ENCODE measurements around the gene SUPT4H1.

DNA sequence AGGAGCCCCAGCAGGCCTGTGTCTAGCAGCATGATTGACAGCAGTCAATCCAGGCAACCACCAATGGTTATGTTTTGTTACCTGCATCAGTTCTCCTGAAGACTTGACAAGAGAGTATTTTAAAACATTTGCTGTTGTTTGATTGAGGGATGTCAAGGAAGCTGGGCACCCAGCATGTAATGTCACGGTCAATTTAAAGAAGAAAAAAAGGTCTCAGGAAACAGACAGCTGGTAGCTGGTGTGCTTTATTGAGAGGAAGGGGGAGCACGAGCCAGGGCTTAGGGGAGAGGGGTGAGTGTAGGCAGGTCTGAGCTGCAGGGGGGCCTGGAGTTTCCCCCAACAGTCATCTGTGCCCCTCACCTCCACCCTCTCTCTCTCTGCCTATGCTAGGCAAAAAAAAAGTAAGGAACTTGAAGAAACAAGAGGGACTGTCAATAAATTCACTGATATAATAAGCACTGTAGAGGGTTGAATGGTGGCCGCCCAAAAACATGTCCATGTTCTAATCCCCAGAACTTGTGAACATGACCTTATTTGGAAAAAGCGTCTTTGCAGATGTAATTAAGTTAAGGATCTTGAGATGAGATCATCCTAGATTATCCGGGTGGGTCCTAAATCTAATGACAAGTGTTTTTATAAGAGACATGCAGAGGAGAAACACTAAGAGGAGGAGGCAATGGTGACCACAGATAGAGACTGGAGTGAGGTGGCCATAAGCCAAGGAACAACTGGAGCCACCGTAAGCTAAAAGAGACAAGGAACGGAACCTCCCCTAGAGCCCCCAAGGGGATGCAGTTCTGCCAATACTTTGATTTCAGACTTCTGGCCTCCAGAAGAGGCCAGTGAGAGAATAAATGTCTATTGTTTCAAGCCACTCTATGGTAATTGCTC, 37.9 kb downstream of the SUPT4H1 start:
- TF ChIP-seq EZH2 (IDR thresholded peaks at IDR 0.05; ENCODE audit: borderline replicate concordance, low read depth, low read length, severe bottlenecking), result no peak
- TF ChIP-seq, protein P1, sequence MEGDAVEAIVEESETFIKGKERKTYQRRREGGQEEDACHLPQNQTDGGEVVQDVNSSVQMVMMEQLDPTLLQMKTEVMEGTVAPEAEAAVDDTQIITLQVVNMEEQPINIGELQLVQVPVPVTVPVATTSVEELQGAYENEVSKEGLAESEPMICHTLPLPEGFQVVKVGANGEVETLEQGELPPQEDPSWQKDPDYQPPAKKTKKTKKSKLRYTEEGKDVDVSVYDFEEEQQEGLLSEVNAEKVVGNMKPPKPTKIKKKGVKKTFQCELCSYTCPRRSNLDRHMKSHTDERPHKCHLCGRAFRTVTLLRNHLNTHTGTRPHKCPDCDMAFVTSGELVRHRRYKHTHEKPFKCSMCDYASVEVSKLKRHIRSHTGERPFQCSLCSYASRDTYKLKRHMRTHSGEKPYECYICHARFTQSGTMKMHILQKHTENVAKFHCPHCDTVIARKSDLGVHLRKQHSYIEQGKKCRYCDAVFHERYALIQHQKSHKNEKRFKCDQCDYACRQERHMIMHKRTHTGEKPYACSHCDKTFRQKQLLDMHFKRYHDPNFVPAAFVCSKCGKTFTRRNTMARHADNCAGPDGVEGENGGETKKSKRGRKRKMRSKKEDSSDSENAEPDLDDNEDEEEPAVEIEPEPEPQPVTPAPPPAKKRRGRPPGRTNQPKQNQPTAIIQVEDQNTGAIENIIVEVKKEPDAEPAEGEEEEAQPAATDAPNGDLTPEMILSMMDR (IDR thresholded peaks at IDR 0.05; ENCODE audit: borderline replicate concordance, extremely low read depth, low read length, poor library complexity, severe bottlenecking), result no peak
